Ishikawa (cell line): ENCODE results near the gene HSPA4L.
A peak's percentile ranks its signal among the peaks of the same experiment; 100 is the strongest.

Experiments
- CREB1 ChIP-seq: IDR thresholded peaks from 2 replicates; pipeline ENCODE4 v1.6.1; 2012; ENCODE audit warnings: low read depth
- EGR1 ChIP-seq: IDR thresholded peaks from 2 replicates; pipeline ENCODE4 v1.6.1; 2012
- RAD21 ChIP-seq: IDR thresholded peaks from 2 replicates; pipeline ENCODE4 v1.6.1; 2012; ENCODE audit warnings: low read depth
- TAF1 ChIP-seq: IDR thresholded peaks from 2 replicates; pipeline ENCODE4 v1.6.1; 2012; ENCODE audit warnings: low read depth, mild to moderate bottlenecking
- TCF12 ChIP-seq: IDR thresholded peaks from 2 replicates; pipeline ENCODE4 v1.6.1; 2012; ENCODE audit warnings: low read depth
- TEAD4 ChIP-seq: IDR thresholded peaks from 2 replicates; pipeline ENCODE4 v1.6.1; 2012
- ZBTB7A ChIP-seq: IDR thresholded peaks from 2 replicates; pipeline ENCODE4 v1.6.1; 2012; ENCODE audit warnings: low read depth
- TF ChIP-seq, protein P1 (sequence below): IDR thresholded peaks from 2 replicates; pipeline ENCODE4 v1.6.1; 2012; ENCODE audit warnings: low read depth, mild to moderate bottlenecking

DNA sequence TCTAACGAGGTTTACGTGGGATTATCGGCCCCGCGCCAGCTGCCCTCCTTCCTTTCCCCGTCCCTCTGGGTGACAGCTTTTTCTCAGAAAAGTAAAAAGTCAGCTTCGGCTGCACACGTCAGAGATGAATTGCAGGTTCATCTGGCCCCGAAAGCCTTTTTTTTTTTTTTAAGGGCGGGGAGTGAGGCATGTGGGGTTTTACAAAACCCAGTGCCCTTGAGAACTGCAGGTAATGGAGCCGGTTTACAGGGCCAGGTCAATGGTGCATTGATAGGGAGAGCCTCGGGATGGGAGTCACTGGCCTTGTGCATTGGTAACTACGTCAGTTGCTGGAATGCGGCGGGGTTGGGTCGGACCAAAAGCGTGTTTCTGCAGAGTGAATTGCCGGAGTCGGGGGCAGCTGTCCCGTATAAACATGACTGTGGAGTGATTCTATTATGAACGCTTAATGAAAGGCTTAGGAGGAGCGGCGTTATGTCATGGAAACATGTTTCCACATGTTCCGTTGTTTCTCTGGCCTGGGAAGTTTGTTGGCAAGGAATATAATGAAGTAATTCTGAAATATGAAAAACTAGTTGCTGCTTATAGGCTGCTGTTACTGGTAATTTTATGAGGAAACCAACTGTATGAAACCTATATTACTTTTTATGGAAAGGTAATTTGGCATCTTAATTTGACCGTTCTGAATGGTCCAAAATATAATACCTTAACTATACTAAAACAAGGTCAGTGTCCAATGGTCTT, 1.1 kb downstream of the HSPA4L start:
- TF ChIP-seq EGR1 = no peak
- no peak for TF ChIP-seq ZBTB7A
- TF ChIP-seq, protein P1, sequence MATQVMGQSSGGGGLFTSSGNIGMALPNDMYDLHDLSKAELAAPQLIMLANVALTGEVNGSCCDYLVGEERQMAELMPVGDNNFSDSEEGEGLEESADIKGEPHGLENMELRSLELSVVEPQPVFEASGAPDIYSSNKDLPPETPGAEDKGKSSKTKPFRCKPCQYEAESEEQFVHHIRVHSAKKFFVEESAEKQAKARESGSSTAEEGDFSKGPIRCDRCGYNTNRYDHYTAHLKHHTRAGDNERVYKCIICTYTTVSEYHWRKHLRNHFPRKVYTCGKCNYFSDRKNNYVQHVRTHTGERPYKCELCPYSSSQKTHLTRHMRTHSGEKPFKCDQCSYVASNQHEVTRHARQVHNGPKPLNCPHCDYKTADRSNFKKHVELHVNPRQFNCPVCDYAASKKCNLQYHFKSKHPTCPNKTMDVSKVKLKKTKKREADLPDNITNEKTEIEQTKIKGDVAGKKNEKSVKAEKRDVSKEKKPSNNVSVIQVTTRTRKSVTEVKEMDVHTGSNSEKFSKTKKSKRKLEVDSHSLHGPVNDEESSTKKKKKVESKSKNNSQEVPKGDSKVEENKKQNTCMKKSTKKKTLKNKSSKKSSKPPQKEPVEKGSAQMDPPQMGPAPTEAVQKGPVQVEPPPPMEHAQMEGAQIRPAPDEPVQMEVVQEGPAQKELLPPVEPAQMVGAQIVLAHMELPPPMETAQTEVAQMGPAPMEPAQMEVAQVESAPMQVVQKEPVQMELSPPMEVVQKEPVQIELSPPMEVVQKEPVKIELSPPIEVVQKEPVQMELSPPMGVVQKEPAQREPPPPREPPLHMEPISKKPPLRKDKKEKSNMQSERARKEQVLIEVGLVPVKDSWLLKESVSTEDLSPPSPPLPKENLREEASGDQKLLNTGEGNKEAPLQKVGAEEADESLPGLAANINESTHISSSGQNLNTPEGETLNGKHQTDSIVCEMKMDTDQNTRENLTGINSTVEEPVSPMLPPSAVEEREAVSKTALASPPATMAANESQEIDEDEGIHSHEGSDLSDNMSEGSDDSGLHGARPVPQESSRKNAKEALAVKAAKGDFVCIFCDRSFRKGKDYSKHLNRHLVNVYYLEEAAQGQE = no peak
- no peak for TF ChIP-seq TAF1
- no peak for TF ChIP-seq CREB1
- no peak for TF ChIP-seq TCF12
- TF ChIP-seq RAD21 = no peak
- TF ChIP-seq TEAD4 = peak; percentile 65
